HG03342 (cell line): Measurements from ENCODE around the gene OR5F1.

Experiments used
- ATAC-seq: cut with Tn5 transposase; IDR thresholded peaks from one replicate; pipeline ENCODE4 v1.9.1; 2021; ENCODE audit warnings: mild to moderate bottlenecking, moderate library complexity; ENCODE audit not compliant: unreplicated experiment

OR5F1 gene

GRCh38 chr11:55994525-55994924 lies at the start of gene OR5F1:
Gene OR5F1 (minus strand): TSS chr11:55994625. CDS start chr11:55994625, 0 bp downstream.
- ATAC-seq = no peak

GRCh38 chr11:56027354-56027753 lies 32.9 kb upstream of the OR5F1 start, which contains the start of gene OR5AS1:
Gene OR5AS1 (plus strand): TSS chr11:56027654. CDS start chr11:56030419, 2,765 bp downstream.
- ATAC-seq = no peak

GRCh38 chr11:56013805-56014204 lies 19.4 kb upstream of the OR5F1 start:
- no peak for ATAC-seq

- ATAC-seq = no peak
Measured at GRCh38 chr11:56010716-56011115, 16.3 kb upstream of the OR5F1 start.

- ATAC-seq = no peak
Measured at GRCh38 chr11:55970935-55971334, 23.5 kb downstream of the OR5F1 start.

GRCh38 chr11:55969845-55970244 lies 24.6 kb downstream of the OR5F1 start, which contains the start of gene OR10AG1:
Gene OR10AG1 (minus strand): TSS chr11:55969945. CDS start chr11:55969907, 38 bp downstream.
- no peak for ATAC-seq

DNA sequence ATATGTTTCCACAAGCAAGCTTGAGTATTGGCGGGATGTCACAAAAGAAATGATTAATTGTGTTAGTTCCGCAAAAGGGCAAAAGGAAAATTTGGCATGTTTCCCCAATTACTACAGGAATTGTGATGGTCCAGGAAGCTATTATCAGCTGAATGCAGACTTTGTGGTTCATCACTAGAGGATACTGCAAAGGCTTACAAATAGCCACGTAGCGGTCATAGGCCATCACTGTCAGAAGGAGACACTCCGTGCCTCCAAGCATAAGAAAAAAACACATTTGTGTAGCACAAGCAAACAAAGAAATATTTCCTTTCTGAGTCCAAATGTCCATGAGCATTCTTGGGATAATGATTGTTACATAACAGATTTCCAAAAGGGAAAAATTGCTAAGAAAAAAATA lies 26.5 kb downstream of the OR5F1 start:
- no peak for ATAC-seq

GRCh38 chr11:55966391-55966790 lies 28.0 kb downstream of the OR5F1 start:
- ATAC-seq = no peak

GRCh38 chr11:55956521-55956920 lies 37.9 kb downstream of the OR5F1 start:
- no peak for ATAC-seq

DNA sequence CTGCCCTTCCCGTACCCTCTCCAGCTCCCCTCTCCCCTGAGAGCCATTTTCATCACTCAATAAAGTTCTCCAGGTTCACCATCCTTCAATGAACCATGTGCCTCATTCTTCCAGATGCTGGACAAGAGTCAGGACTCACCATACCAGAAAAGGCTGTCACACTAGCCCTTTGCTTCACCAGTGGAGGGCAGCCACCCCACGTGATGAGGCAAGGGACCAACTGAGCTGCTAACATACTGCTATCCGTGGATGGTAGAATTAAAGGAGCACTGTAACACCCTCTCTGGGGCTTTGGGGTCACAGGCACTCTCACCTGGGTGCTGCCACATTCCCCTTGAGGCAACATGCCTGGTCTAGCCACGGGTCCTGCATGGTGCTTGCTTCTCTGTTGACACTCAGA lies 45.1 kb downstream of the OR5F1 start:
- ATAC-seq = no peak
